Keratinocyte (primary cell): Measurements from ENCODE around the gene MT1E. TPM values are rescaled to one million over a fixed set of nuclear protein-coding genes. Genes with fewer than 3 reads are reported as not detected.

Experiments
- DNase-seq: peaks from one replicate; pipeline ENCODE4 v3.0.0-alpha.2; 2011; ENCODE audit warnings: low read depth, missing footprints, low spot score
- FAIRE-seq: peaks from 2 replicates; lab custom pipeline; 2011; peaks lifted over from hg19 to GRCh38; lab: Jason Lieb, UNC
- H2AFZ ChIP-seq: 2 replicates; pipeline ENCODE4 v1.6.0; 2012; ENCODE audit warnings: low read length, control low read depth, inconsistent platforms; ENCODE audit not compliant: control insufficient read depth
- H3K27ac ChIP-seq: 2 replicates; pipeline ENCODE4 v1.5.1; 2011; ENCODE audit warnings: low read length; ENCODE audit not compliant: control insufficient read depth, insufficient read depth
- H3K27me3 ChIP-seq: 3 replicates; pipeline ENCODE4 v1.6.0; 2011; ENCODE audit warnings: low read length; ENCODE audit not compliant: control insufficient read depth, insufficient read depth; ENCODE audit errors: extremely low read depth
- H3K36me3 ChIP-seq, 2 experiments: 2 replicates in 1 of 2; 3 replicates in 1 of 2; pipeline ENCODE4 v1.5.1; 2011; ENCODE audit warnings: low read length in 2 of 2, mild to moderate bottlenecking in 1 of 2; ENCODE audit not compliant: control insufficient read depth in 2 of 2, insufficient read depth in 2 of 2; ENCODE audit errors: extremely low read depth in 1 of 2
- H3K4me1 ChIP-seq: 3 replicates; pipeline ENCODE4 v1.5.1; 2011; ENCODE audit warnings: low read length; ENCODE audit not compliant: control insufficient read depth, insufficient read depth; ENCODE audit errors: extremely low read depth
- H3K4me2 ChIP-seq: 3 replicates; pipeline ENCODE4 v1.6.0; 2011; ENCODE audit warnings: low read depth, low read length; ENCODE audit not compliant: control insufficient read depth, insufficient read depth; ENCODE audit errors: extremely low read depth
- H3K4me3 ChIP-seq, 3 experiments: fragments of 200-600 bp in 1 of 3; sonication (generic) in 1 of 3; 2 replicates in 2 of 3; 3 replicates in 1 of 3; pipeline ENCODE4 v1.5.1; 2011 to 2016; ENCODE audit warnings: low read length in 3 of 3, mild to moderate bottlenecking in 3 of 3, control low read depth in 2 of 3, inconsistent platforms in 1 of 3, low read depth in 1 of 3, mixed read lengths in 1 of 3, mixed run types in 1 of 3, moderate library complexity in 1 of 3; ENCODE audit not compliant: control insufficient read depth in 2 of 3, insufficient read depth in 2 of 3; ENCODE audit errors: extremely low read depth in 1 of 3
- H3K79me2 ChIP-seq: 2 replicates; pipeline ENCODE4 v1.6.0; 2012; ENCODE audit warnings: low read length; ENCODE audit not compliant: control insufficient read depth, insufficient read depth
- H3K9ac ChIP-seq: 3 replicates; pipeline ENCODE4 v1.6.0; 2011; ENCODE audit warnings: low read length; ENCODE audit not compliant: control insufficient read depth, insufficient read depth; ENCODE audit errors: extremely low read depth
- H3K9me1 ChIP-seq: 3 replicates; pipeline ENCODE4 v1.6.0; 2011; ENCODE audit warnings: low read length; ENCODE audit not compliant: control insufficient read depth, insufficient read depth; ENCODE audit errors: extremely low read depth
- H3K9me3 ChIP-seq: 2 replicates; pipeline ENCODE4 v1.5.1; 2012; ENCODE audit warnings: low read depth, low read length; ENCODE audit not compliant: control insufficient read depth
- H4K20me1 ChIP-seq: 3 replicates; pipeline ENCODE4 v1.6.0; 2011; ENCODE audit warnings: low read length; ENCODE audit not compliant: control insufficient read depth, insufficient read depth; ENCODE audit errors: extremely low read depth
- CTCF ChIP-seq, 3 experiments: IDR thresholded peaks in 1 of 3; conservative IDR thresholded peaks in 1 of 3; optimal IDR thresholded peaks in 1 of 3; 2 replicates in 2 of 3; 3 replicates in 1 of 3; pipeline versions ENCODE3 to v1.5.1; 2011; ENCODE audit warnings: low read length in 3 of 3, mild to moderate bottlenecking in 3 of 3, moderate library complexity in 2 of 3, control low read depth in 1 of 3, inconsistent platforms in 1 of 3; ENCODE audit not compliant: insufficient read depth in 2 of 3; ENCODE audit errors: extremely low read depth in 1 of 3
- EZH2 ChIP-seq: IDR thresholded peaks from one replicate; pipeline ENCODE4 v1.6.1; 2012; ENCODE audit warnings: inconsistent platforms, mild to moderate bottlenecking, low read length, moderate library complexity
- dilution Hi-C: fragments of 300-500 bp; cut with MboI; formaldehyde crosslinking; loops from one replicate; pipeline ENCODE4 v1.7.0; 2020; ENCODE audit warnings: low sequenced_read_pairs; ENCODE audit not compliant: extremely low pct_ligation_motif_present
- polyA plus RNA-seq, 5 experiments: library from polyadenylated mRNA; depleted of rRNA in 3 of 5; stranded (reverse) in 3 of 5; stranded (forward) in 1 of 5; unstranded in 1 of 5; fragments of >200 nt; gene quantifications; 1 replicate in 1 of 5; 2 replicates in 3 of 5; 3 replicates in 1 of 5; pipeline versions ENCODE4 v1.2.1 to v1.2.3, GENCODE V29; 2011 to 2012; ENCODE audit warnings: missing spikeins in 2 of 5, low read depth in 1 of 5, low replicate concordance in 1 of 5

Gene MT1E
- polyA plus RNA-seq, 1 donor (not counting 4 experiments of a cell fraction or from before 2014, with no cell fraction given) = 394 TPM

DNA sequence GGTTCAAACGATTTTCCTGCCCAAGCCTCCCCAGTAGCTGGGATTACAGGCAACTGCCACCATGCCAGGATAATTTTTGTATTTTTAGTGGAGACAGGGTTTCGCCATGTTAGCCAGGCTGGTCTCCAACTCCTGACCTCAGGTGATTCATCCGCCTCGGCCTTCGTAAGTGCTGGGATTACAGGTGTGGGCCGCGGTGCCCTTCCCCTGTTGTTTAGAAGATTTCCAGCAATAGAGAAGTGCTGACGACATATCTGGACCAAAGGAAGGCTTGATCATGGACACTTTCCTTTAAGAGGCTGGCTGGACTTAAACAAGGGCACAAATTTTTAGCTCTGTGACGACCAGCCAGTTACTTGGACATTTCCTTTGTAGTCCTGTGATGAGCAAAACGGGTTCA is 5.6 kb downstream of the MT1E start:
- Histone ChIP-seq H3K79me2 (peaks cover 4% of the 10 kb centered on the region), H2AFZ (no peak overlapping the region), H3K4me3 (no peak overlapping the region), H3K36me3 (no peaks in the 10 kb centered on the region), H3K27ac (no peak overlapping the region), H3K9me1 (no peaks in the 10 kb centered on the region), H3K9ac (no peak overlapping the region), H3K4me2 (no peak overlapping the region), H3K9me3 (no peaks in the 10 kb centered on the region), H4K20me1 (peaks cover 3% of the 10 kb centered on the region), H3K27me3 (peaks cover 35% of the 10 kb centered on the region), H3K4me1 (peaks cover 10% of the 10 kb centered on the region)
- DNase-seq = no peak
- TF ChIP-seq CTCF (optimal IDR thresholded peaks at IDR 0.05 in 1 of 3, IDR thresholded peaks at IDR 0.05 in 1 of 3, conservative IDR thresholded peaks at IDR 0.05 in 1 of 3; ENCODE audit: extremely low read depth in 1 of 3, insufficient read depth in 2 of 3, low read length in 3 of 3) = no peak
- no peak for TF ChIP-seq EZH2
- no peak for FAIRE-seq
- dilution Hi-C loops = no loop called here

DNA sequence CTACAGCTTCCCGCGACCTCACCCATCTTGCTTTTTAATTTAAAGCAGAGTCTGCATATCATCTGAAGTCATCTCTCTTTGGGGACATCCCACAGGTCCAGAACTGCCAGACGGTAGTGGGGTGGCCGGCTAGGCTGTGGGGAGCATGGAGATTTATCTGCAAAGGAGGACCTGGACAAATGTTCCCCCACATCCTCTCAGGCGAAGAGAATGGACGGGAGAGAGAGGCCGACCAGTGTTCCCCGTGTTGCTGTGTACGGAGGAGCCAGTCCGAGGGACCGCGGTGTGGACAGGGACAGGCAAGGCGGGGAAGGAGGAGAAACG is 6.2 kb downstream of the MT1E start:
- dilution Hi-C loops = no loop called here
- no peak for DNase-seq
- H3K4me3 ChIP-seq = no peak overlapping the region
- peaks cover under 1% of the 10 kb centered on the region for H3K79me2 ChIP-seq
- peaks cover 8% of the 10 kb centered on the region for H3K4me1 ChIP-seq
- TF ChIP-seq EZH2 = no peak
- no peak for TF ChIP-seq CTCF (optimal IDR thresholded peaks at IDR 0.05 in 1 of 3, IDR thresholded peaks at IDR 0.05 in 1 of 3, conservative IDR thresholded peaks at IDR 0.05 in 1 of 3; ENCODE audit: extremely low read depth in 1 of 3, insufficient read depth in 2 of 3, low read length in 3 of 3)
- H4K20me1 ChIP-seq = peaks cover 3% of the 10 kb centered on the region
- no peaks in the 10 kb centered on the region for H3K9me3 ChIP-seq
- H3K27ac ChIP-seq = no peak overlapping the region
- H3K4me2 ChIP-seq = no peak overlapping the region
- FAIRE-seq = no peak
- no peaks in the 10 kb centered on the region for H3K9me1 ChIP-seq
- H3K9ac ChIP-seq = no peak overlapping the region
- H3K27me3 ChIP-seq = peaks cover 41% of the 10 kb centered on the region
- H3K36me3 ChIP-seq = no peaks in the 10 kb centered on the region
- no peak overlapping the region for H2AFZ ChIP-seq
